GM12865 (cell line): Measurements from ENCODE around the gene CDH4.

ENCODE experiments used
- DNase-seq: peaks from one replicate; pipeline ENCODE4 v3.0.0; 2010; ENCODE audit warnings: low read depth
- H3K4me3 ChIP-seq: 2 replicates; pipeline ENCODE4 v1.5.1; 2011; ENCODE audit warnings: mild to moderate bottlenecking, low read depth, low read length, control low read depth
- CTCF ChIP-seq: IDR thresholded peaks from 2 replicates; pipeline ENCODE4 v1.5.1; 2011; ENCODE audit warnings: low read length, control low read depth, low read depth, inconsistent platforms; ENCODE audit not compliant: insufficient read depth; ENCODE audit errors: missing control alignments

CDH4 gene

DNA sequence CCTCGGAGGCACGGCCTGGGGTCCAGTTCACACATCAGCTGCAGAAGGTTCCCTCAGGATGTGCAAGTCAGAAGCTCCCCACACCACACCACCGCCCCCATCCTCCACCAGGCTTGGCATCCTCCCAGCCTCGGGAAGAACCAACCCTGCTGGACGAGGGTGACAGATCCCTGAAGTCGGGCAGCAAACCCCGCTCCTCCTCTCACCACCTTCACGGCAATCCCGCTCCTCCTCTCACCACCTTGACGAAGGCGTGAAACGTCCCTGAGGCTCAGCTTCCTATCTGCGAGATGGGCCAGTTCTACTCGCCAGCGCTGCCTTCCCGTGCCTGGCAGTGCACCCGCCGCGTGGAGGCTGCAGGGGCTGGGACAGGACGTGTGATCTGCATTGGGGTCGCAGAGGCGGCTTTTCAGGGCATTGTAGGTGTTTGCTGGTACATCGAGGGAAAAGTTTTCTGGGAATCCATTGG lies 486.6 kb downstream of the CDH4 start:
- TF ChIP-seq CTCF: no peak
- no peak overlapping the region for H3K4me3 ChIP-seq
- DNase-seq: no peak

DNA sequence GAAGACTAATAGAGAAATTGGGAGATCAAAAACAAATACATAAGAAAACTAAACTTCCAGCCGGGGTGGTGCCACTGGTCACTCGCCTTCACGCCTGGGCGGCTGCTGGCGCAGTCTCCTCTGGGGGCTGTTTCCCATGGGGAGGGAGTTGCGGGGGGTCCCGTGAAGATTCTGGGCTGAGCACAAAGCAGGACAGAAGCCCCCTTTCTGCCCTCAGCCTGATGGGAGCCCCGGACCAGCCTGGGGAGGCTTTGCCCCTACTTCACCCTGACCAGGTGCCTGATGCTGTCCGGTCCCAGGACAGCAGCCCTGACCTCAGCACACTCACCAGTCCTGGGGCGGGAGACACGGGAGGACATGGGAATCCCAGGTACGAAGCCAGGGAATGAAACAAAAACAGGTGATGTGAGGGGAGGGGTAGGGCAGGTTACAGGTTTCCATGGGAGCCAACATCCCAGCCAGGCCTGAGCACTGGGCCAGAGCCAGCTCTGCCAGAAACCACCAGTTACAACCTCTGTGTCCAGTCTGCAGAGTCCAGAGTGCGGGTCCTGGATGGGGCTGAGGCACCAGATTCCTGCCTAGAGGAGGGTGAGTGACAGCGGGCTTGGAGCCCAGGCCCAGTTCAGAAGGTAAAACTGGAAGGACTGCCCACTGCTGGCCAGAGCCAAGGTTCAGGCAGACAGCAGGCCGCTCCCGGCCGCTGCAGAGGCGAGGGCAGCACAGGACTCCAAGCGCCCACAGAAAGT lies 487.2 kb downstream of the CDH4 start:
- H3K4me3 ChIP-seq: no peak overlapping the region
- TF ChIP-seq CTCF: no peak
- DNase-seq: no peak

GRCh38 chr20:61739832-61740118 lies 487.7 kb downstream of the CDH4 start:
- no peak for TF ChIP-seq CTCF
- no peak overlapping the region for H3K4me3 ChIP-seq
- no peak for DNase-seq

DNA sequence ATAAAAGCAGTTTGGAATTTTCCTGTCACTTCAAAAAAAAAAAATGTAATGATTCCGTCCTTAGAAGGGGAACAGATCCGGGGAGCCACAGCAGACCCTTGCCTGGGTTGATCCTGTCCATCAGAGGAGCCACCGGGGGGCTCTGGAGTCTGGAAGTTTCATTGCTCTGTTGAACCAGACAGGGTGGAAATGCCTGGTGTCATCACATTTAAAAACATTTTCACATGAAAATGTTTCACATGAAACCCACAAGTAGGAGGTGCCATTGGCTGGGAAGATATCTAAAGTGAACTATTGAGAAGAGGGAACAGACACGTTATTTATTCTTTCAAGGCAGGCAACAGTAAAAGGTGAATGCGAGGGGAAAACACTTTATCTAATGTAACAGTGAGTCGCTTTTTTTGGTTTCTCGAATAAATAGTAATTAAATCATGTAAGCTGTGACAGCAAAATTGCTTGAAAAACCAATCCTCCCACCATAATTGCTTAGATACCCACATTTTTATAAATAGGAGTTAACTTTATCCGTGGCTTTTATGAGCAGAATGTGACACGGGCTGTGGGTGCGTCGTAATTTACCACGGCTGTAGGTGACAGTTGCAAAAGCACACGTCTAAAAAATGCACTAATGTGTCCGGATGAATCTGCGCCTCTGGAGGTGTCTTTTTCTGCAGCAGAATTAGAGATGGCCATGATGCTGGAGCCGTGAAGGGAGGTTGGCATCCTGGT lies 490.2 kb downstream of the CDH4 start:
- H3K4me3 ChIP-seq: no peak overlapping the region
- no peak for TF ChIP-seq CTCF
- DNase-seq: no peak

- no peak overlapping the region for H3K4me3 ChIP-seq
- no peak for TF ChIP-seq CTCF
- no peak for DNase-seq
These were observed 491.5 kb downstream of the CDH4 start for GRCh38 chr20:61743606-61744005.

DNA sequence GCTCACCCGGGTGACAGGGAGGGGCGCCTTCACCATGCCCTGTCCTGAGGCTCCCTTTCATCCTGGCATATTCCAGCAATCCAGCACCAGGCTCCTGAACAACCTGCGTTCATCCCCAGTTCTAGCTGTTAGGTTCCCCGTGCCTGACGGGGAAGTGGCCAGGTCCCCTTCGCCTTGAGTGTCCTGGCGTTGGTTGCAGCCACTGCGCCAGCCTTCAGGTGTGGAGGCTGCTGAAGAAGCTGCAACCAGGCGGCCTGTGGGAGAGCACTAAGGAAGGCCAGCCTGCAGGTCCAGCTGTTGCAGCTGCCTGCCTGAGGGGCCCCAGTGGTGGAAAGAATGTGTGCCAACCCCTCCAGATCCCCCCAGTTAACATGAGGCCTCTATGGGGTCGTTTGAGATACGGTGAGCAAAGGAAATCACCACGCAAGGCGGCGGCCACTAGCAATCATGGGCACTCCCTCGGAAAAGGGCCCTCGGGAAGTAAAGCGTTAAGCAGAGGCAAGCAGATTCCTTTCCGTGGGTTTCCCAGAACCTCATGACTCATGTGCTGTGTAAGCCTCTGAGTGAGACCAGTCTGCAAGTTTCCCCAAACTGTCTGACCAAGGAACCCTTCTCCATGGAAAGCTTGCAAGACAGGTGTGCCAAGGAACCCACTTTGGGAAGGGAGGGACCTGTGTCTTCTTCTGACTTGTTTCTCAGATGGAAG lies 492.8 kb downstream of the CDH4 start:
- H3K4me3 ChIP-seq: no peak overlapping the region
- DNase-seq: no peak
- TF ChIP-seq CTCF: no peak
